Measurements from ENCODE around the gene MLPH. TPM values are rescaled to one million over a fixed set of nuclear protein-coding genes. Genes with fewer than 3 reads are reported as not detected.

The MLPH gene
- total and polyA plus RNA-seq, 12 donors, result 0.12 to 3.6 (median 0.84) TPM; not detected in 1

- H3K4me3 ChIP-seq, result no peak overlapping the region
- WGBS, 4 donors, result 72 to 88% (median 74%) methylated on average over 4 of the region's 4 CpGs
- intact Hi-C loops (cut with DNase I), result loop anchor here in 1 of 2 donors (5.0 to 10.0 kb wide), 2 partner anchors 62 to 325 kb away; no protein-coding TSS in a partner anchor
- no peak overlapping the region for H3K27ac ChIP-seq
- no peaks in the 10 kb centered on the region for H3K36me3 ChIP-seq (replicated peaks in 1 of 2)
- TF ChIP-seq CTCF (IDR thresholded peaks at IDR 0.05) (no peak), POLR2A (IDR thresholded peaks at IDR 0.05) (no peak)
- DNase-seq, result no peak
- peaks cover 3 to 5% of the 10 kb centered on the region in 2 donors for H3K4me1 ChIP-seq (replicated peaks in 1 of 2)
- peaks cover 5% of the 10 kb centered on the region for H3K27me3 ChIP-seq
- no peaks in the 10 kb centered on the region for H3K9me3 ChIP-seq (replicated peaks in 1 of 3)
Observed at GRCh38 chr2:237479747-237480146, 7.3 kb upstream of the MLPH start.

- TF ChIP-seq CTCF (IDR thresholded peaks at IDR 0.05) (no peak), POLR2A (IDR thresholded peaks at IDR 0.05) (no peak)
- intact Hi-C loops (cut with DNase I), result no loop called here
- peaks cover 0 to 3% of the 10 kb centered on the region in 2 donors for H3K4me1 ChIP-seq (replicated peaks in 1 of 2)
- H3K9me3 ChIP-seq (replicated peaks in 1 of 3), result no peaks in the 10 kb centered on the region
- DNase-seq, result no peak
- H3K36me3 ChIP-seq (replicated peaks in 1 of 2), result no peaks in the 10 kb centered on the region
- H3K27ac ChIP-seq, result no peak overlapping the region
- no peak overlapping the region for H3K4me3 ChIP-seq
- WGBS, 4 donors, result 79 to 86% (median 82%) methylated on average over 7 of the region's 7 CpGs
- peaks cover 5% of the 10 kb centered on the region for H3K27me3 ChIP-seq
Observed at GRCh38 chr2:237480556-237480955, 6.5 kb upstream of the MLPH start.

GRCh38 chr2:237480988-237481525 is 6.0 kb upstream of the MLPH start:
- intact Hi-C loops (cut with DNase I), result no loop called here
- Histone ChIP-seq H3K9me3 (replicated peaks in 1 of 3) (no peaks in the 10 kb centered on the region), H3K36me3 (replicated peaks in 1 of 2) (no peaks in the 10 kb centered on the region), H3K27ac (no peak overlapping the region), H3K4me3 (no peak overlapping the region), H3K4me1 (replicated peaks in 1 of 2) (no peaks in the 10 kb centered on the region), H3K27me3 (peaks cover 5% of the 10 kb centered on the region)
- no peak for DNase-seq
- no peak for TF ChIP-seq CTCF (IDR thresholded peaks at IDR 0.05)
- no peak for TF ChIP-seq POLR2A (IDR thresholded peaks at IDR 0.05)
- 89 to 96% (median 94%) methylated on average over 2 to 3 of the region's 3 CpGs for WGBS, 4 donors

- Histone ChIP-seq H3K27ac (peak overlapping the region in 1 of 5 donors; percentile 41), H3K4me1 (replicated peaks in 1 of 2) (peaks cover 0 to 5% of the 10 kb centered on the region in 2 donors), H3K4me3 (no peak overlapping the region), H3K9me3 (replicated peaks in 1 of 3) (no peaks in the 10 kb centered on the region), H3K36me3 (replicated peaks in 1 of 2) (no peaks in the 10 kb centered on the region), H3K27me3 (peaks cover 18% of the 10 kb centered on the region)
- intact Hi-C loops (cut with DNase I), result no loop called here
- WGBS, 4 donors, result 40 to 76% (median 53%) methylated on average over 5 to 6 of the region's 6 CpGs
- peak; percentile 29 to 79 (median 39) for DNase-seq
- TF ChIP-seq CTCF (IDR thresholded peaks at IDR 0.05) (no peak), POLR2A (IDR thresholded peaks at IDR 0.05) (no peak)
Observed at GRCh38 chr2:237482485-237482884, 4.6 kb upstream of the MLPH start.
